Smooth muscle cell (in vitro differentiated cells): Measurements from ENCODE around the gene MAP7. TPM values are rescaled to one million over a fixed set of nuclear protein-coding genes. Genes with fewer than 3 reads are reported as not detected.

Experiments
- DNase-seq: peaks from one replicate; lab custom pipeline; 2025; ENCODE audit not compliant: unreplicated experiment; lab: John Stamatoyannopoulos, UW
- H2AFZ ChIP-seq: fragments of 200-600 bp; sonication (generic); 2 replicates; pipeline ENCODE4 v1.6.0; 2016; ENCODE audit warnings: antibody characterized with exemption, low read depth, mild to moderate bottlenecking
- H3F3A ChIP-seq: fragments of 200-600 bp; sonication (generic); 2 replicates; pipeline ENCODE4 v1.6.0; 2017; ENCODE audit warnings: antibody characterized with exemption, low read depth
- H3K27ac ChIP-seq: fragments of 200-600 bp; sonication (generic); 2 replicates; pipeline ENCODE4 v1.5.1; 2016; ENCODE audit warnings: low read depth, mild to moderate bottlenecking
- H3K27me3 ChIP-seq: fragments of 200-600 bp; sonication (generic); 2 replicates; pipeline ENCODE4 v1.6.1; 2016; ENCODE audit warnings: low read depth, mild to moderate bottlenecking
- H3K36me3 ChIP-seq: fragments of 200-600 bp; sonication (generic); 2 replicates; pipeline ENCODE4 v1.5.1; 2016; ENCODE audit warnings: low read depth
- H3K4me1 ChIP-seq: fragments of 200-600 bp; sonication (generic); 2 replicates; pipeline ENCODE4 v1.5.1; 2016; ENCODE audit warnings: low read depth
- H3K4me2 ChIP-seq: fragments of 200-600 bp; sonication (generic); 2 replicates; pipeline ENCODE4 v1.6.0; 2016; ENCODE audit warnings: mild to moderate bottlenecking
- H3K4me3 ChIP-seq: fragments of 200-600 bp; sonication (generic); 2 replicates; pipeline ENCODE4 v1.5.1; 2016; ENCODE audit warnings: mild to moderate bottlenecking
- H3K79me2 ChIP-seq: fragments of 200-600 bp; sonication (generic); 2 replicates; pipeline ENCODE4 v1.6.0; 2016; ENCODE audit warnings: low read depth, mild to moderate bottlenecking
- H3K9ac ChIP-seq: fragments of 200-600 bp; sonication (generic); 2 replicates; pipeline ENCODE4 v1.6.0; 2016; ENCODE audit warnings: low read depth
- H3K9me3 ChIP-seq: fragments of 200-600 bp; sonication (generic); replicated peaks from 2 replicates; pipeline ENCODE4 v1.5.1; 2016; ENCODE audit warnings: low read depth
- H4K20me1 ChIP-seq: fragments of 200-600 bp; sonication (generic); 2 replicates; pipeline ENCODE4 v1.6.0; 2016; ENCODE audit warnings: low read depth
- WGBS: methylation state at CpG from one replicate; pipeline ENCODE4 v1.1.7; 2016; ENCODE audit warnings: low lambda C conversion rate; 5-methylcytosine and 5-hydroxymethylcytosine counted together
- polyA plus RNA-seq: library from polyadenylated mRNA; unstranded; fragments of >200 nt; fragmentation: Nextera tagmentation; extraction: Ambion mirVana; gene quantifications from 2 replicates; pipeline ENCODE4 v1.2.1, GENCODE V29; 2016
- total RNA-seq: library from RNA; depleted of rRNA; stranded (reverse); fragments of >200 nt; gene quantifications from 2 replicates; pipeline ENCODE4 v1.2.3, GENCODE V29; 2014
- TF ChIP-seq, protein P1 (sequence below): fragments of 200-600 bp; sonication (generic); IDR thresholded peaks from 2 replicates; pipeline ENCODE4 v1.5.1; 2017; ENCODE audit warnings: borderline replicate concordance, mild to moderate bottlenecking, antibody characterized with exemption; ENCODE audit not compliant: insufficient read depth, poor library complexity, severe bottlenecking

MAP7 gene
- total and polyA plus RNA-seq, 2 experiments from 2014 or later, result 1.6 to 8.2 TPM

DNA sequence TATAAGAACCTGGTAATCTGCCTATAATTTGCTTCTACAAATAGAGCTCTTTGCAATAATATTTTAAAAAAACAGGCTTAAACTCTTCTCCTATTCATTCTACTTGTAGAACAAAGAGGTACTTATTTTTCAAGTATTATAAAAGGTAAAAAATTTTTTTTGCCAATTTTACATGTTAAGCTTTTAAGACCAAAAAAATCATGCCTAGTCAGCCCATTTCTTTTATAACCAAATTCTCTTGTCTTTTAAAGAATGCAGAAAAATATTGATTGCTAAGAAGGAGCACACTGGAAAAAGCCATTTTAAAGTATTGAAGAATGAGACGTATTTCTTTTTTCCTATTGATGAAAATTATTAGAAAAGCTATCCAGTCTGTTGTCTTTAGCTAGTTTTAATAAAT is 206.5 kb downstream of the MAP7 start:
- H3K27ac ChIP-seq, result no peak overlapping the region
- WGBS, result 89% methylated on average over 1 of the region's 1 CpG
- DNase-seq, result no peak

DNA sequence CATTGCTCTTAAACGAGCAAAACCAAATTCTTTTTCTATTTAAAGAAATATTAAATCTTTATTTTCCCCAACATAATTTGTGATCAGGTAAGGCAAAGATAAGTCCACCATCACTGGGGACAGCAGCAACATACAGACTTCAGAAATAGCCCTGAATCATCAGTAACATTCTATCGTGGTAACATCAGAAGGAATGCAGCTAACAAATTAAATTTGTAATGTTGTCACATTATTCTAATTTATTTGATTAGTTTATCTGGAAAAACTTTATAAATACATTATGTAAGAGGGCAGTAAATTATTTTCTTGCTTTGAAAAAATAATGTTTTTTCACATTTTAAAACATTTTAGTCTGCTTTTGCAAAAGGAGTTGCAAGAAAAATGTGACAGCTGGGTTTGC is 206.9 kb downstream of the MAP7 start:
- no peak overlapping the region for H3K27ac ChIP-seq
- H3K4me1 ChIP-seq, result no peaks in the 10 kb centered on the region
- H3F3A ChIP-seq, result no peaks in the 10 kb centered on the region
- H3K27me3 ChIP-seq, result no peaks in the 10 kb centered on the region
- no peaks in the 10 kb centered on the region for H4K20me1 ChIP-seq
- no peak overlapping the region for H3K4me3 ChIP-seq
- TF ChIP-seq, protein P1, sequence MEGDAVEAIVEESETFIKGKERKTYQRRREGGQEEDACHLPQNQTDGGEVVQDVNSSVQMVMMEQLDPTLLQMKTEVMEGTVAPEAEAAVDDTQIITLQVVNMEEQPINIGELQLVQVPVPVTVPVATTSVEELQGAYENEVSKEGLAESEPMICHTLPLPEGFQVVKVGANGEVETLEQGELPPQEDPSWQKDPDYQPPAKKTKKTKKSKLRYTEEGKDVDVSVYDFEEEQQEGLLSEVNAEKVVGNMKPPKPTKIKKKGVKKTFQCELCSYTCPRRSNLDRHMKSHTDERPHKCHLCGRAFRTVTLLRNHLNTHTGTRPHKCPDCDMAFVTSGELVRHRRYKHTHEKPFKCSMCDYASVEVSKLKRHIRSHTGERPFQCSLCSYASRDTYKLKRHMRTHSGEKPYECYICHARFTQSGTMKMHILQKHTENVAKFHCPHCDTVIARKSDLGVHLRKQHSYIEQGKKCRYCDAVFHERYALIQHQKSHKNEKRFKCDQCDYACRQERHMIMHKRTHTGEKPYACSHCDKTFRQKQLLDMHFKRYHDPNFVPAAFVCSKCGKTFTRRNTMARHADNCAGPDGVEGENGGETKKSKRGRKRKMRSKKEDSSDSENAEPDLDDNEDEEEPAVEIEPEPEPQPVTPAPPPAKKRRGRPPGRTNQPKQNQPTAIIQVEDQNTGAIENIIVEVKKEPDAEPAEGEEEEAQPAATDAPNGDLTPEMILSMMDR, result no peak
- H3K4me2 ChIP-seq, result no peak overlapping the region
- H3K9ac ChIP-seq, result no peak overlapping the region
- no peaks in the 10 kb centered on the region for H3K9me3 ChIP-seq
- DNase-seq, result no peak
- no peak overlapping the region for H2AFZ ChIP-seq
- WGBS, result 94% methylated on average over 2 of the region's 2 CpGs
- no peaks in the 10 kb centered on the region for H3K36me3 ChIP-seq
- H3K79me2 ChIP-seq, result no peaks in the 10 kb centered on the region

More for the DNA sequence above, 206.5 kb downstream of the MAP7 start:
- Histone ChIP-seq H2AFZ (no peak overlapping the region), H3K4me1 (no peaks in the 10 kb centered on the region), H4K20me1 (no peaks in the 10 kb centered on the region), H3F3A (no peaks in the 10 kb centered on the region), H3K4me3 (no peak overlapping the region), H3K79me2 (no peaks in the 10 kb centered on the region), H3K9ac (no peak overlapping the region), H3K4me2 (no peak overlapping the region), H3K27me3 (no peaks in the 10 kb centered on the region), H3K9me3 (no peaks in the 10 kb centered on the region), H3K36me3 (no peaks in the 10 kb centered on the region)
- TF ChIP-seq, protein P1, result no peak

DNA sequence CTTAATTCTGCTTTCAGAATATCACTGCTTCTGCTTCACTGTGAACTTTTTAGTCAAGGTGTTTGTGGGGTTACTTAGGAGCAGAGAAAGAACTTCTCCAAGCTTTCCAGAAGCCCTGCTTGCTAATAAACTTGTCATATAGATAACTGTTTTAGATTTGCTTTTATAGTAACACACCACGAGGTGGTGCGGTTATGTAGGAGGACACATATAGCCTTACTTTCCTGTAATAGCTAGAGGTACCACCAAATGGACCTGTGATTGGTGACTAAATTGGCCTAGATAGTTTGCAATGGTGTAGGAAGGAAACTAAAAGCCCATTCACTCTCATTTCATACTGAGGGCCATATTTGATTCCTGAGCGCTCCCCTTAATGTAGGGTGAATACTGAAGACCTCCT is 208.3 kb downstream of the MAP7 start:
- Histone ChIP-seq H3K27me3 (no peaks in the 10 kb centered on the region), H4K20me1 (no peaks in the 10 kb centered on the region), H2AFZ (no peak overlapping the region), H3K9ac (no peak overlapping the region), H3K36me3 (no peaks in the 10 kb centered on the region), H3K9me3 (no peaks in the 10 kb centered on the region), H3K4me3 (no peak overlapping the region), H3K4me1 (no peaks in the 10 kb centered on the region), H3K4me2 (no peak overlapping the region), H3K79me2 (no peaks in the 10 kb centered on the region), H3F3A (no peaks in the 10 kb centered on the region), H3K27ac (no peak overlapping the region)
- no peak for DNase-seq
- TF ChIP-seq, protein P1, result no peak
- 93% methylated on average over 3 of the region's 3 CpGs for WGBS

DNA sequence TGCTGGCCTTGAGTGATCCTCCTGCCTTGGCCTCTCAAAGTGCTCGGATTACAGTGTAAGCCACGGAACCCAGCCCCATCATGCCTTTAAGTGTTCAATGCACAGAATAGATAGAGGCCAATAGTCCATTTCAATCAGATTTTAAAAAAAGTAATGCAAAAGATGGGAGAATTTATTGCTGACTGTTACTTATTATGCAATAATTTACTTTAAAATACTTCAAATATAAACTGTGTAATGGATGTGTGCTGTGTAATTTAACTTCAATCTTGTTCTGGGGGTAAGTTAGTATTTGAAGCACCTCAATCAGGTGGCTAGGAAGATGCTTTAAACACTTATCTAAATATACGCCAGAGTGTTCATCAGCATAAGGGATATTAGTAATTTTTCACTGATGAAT is 208.9 kb downstream of the MAP7 start:
- Histone ChIP-seq H4K20me1 (no peaks in the 10 kb centered on the region), H3K4me1 (no peaks in the 10 kb centered on the region), H3K4me2 (no peak overlapping the region), H3K4me3 (no peak overlapping the region), H3K27me3 (no peaks in the 10 kb centered on the region), H3F3A (no peaks in the 10 kb centered on the region), H3K9me3 (no peaks in the 10 kb centered on the region), H3K79me2 (no peaks in the 10 kb centered on the region), H3K36me3 (no peaks in the 10 kb centered on the region), H2AFZ (no peak overlapping the region), H3K27ac (no peak overlapping the region), H3K9ac (no peak overlapping the region)
- TF ChIP-seq, protein P1, result no peak
- 93% methylated on average over 3 of the region's 3 CpGs for WGBS
- DNase-seq, result no peak
